SIG-M5 treated with dmso at 0.1 percent for 504 hours (cell line): ENCODE data around the gene SGMS1.
"Not testable (repeated sequence)": the region's sequence is repeated elsewhere in the genome, so short reads cannot be mapped to it uniquely, and the experiment has no call there.

ENCODE experiments used
- DNase-seq: peaks from one replicate; lab custom pipeline; 2025; ENCODE audit not compliant: unreplicated experiment; lab: John Stamatoyannopoulos, UW

SGMS1 gene

DNA sequence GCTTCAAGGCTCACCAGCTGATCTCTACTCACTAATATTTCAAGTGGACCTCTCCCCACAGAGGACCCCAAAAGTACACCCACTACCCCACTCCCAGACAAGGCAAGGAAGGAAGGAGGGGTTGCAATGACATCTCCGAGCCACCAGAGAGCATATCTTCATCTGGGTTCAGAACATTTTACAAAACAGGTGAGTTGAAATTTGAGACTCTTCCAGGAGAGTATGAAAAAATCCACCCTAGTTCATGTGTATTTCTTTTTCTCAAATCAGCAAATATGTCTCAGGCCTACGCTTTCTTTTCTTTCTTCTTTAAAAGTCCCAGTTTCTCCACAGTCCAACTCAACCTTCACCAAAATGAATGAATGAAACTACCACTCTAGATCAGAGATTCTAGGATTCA lies 61.9 kb downstream of the SGMS1 start:
- no peak for DNase-seq

- DNase-seq: no peak
Measured at GRCh38 chr10:50561266-50561665, 62.5 kb downstream of the SGMS1 start.

DNA sequence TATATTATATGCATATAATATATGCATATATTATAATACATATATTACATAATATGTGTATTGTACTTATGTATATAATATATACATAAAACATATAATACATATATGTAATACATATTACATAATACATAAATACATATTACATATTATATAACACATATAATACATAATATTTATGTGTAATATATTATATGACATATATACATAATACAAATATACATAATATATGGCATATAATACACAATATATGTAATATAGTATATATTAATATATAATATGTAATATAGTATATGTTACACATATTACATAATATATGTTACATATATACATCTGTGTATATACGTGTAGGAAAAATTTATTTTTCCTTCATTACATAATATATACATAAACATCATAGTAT lies 63.4 kb downstream of the SGMS1 start:
- no peak for DNase-seq

DNA sequence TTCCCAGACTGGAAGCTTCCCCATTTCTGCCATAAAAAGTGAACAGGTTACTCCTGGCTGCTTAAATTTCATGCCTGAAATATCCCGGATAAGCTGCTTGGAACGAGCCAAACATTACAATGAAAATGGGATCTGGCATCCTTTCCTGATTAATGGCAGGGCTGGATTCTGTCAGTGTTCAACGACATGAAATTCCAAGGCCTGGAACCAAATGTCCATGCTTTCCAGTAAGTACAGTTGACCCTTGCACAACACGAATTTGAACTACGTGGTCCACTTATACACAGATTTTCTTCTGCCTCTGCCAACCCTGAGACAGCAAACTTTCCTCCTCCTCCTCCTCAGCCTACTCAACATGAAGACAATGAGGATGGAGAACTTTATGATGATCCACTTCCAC lies 65.4 kb downstream of the SGMS1 start:
- DNase-seq: no peak

- DNase-seq: no peak
Measured at GRCh38 chr10:50557130-50557682, 66.5 kb downstream of the SGMS1 start.

- DNase-seq: no peak
Measured at GRCh38 chr10:50556237-50557120, 67.3 kb downstream of the SGMS1 start.

DNA sequence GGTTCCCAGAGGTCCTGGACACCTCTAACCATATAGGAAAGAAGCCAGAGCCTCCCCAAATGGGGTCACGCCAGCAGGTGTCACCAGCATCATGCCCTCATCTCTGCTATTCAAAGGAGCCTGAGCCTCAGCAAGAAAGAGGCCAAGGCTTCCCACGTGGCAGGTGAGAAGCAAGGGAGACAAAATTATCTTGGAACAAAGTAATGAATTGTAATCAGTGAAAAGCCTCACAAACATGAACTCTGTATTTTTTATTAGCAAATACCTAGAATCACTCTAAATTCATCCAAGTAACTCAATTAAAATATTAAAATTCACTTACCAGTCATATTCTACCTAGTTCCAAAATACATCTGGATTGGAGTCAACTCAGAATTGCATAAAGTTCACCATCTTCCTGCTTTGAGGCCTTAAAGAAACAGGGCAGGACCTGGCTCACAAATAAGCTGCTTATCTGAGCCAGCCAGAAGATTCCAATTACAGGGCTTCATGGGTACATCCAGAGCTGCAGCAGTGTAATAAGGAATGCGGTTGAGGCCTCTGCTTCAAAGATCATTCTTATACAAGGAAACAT lies 68.7 kb downstream of the SGMS1 start:
- no peak for DNase-seq

- DNase-seq: no peak
Measured at GRCh38 chr10:50554376-50554994, 69.3 kb downstream of the SGMS1 start.

- no peak for DNase-seq
Measured at GRCh38 chr10:50552771-50553535, 70.8 kb downstream of the SGMS1 start.

GRCh38 chr10:50552308-50552707 lies 71.4 kb downstream of the SGMS1 start:
- no peak for DNase-seq

DNA sequence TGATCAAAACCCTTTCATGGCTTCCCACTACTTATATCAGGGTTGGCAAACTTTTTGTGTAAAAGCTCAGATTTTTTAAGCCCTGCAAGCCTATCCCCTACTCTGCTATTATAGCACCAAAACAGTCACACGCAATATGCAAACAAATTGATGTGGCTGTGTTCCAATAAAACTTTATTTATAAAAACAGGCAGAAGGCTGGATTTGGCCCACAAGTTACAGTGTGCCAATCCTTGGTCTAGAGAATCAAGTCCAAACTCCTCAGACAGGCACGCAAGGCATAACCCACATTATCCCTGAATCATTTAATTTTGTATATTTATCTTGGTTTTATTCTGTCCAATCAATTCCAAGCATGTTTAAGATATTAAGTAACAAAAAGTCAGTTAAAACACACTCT lies 71.9 kb downstream of the SGMS1 start:
- DNase-seq: no peak

DNA sequence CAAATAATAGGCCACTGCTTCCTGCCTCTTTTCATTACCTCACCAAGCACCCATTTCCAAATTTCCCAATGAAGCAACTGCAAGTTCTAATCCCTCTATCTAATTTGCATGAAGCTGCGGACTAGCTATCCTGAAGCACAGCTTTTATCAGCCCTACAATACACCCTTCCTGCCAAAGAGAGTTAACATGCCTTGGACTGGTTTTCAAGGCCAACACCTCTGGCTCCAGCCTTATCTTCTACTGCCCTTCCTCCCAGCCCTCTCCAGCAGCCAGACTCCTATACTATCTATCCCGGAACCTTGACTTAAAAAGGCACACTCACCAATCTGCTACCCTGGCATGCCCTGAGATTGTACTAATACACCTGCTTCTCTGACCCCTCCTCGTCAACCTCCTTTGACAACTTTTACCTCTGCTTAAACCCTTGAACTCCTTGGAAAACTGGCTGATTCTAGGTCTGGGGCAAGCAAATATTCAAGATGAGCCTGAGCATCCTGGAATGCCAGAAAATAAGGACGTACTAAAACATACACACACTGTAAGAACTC lies 73.4 kb downstream of the SGMS1 start:
- no peak for DNase-seq

DNA sequence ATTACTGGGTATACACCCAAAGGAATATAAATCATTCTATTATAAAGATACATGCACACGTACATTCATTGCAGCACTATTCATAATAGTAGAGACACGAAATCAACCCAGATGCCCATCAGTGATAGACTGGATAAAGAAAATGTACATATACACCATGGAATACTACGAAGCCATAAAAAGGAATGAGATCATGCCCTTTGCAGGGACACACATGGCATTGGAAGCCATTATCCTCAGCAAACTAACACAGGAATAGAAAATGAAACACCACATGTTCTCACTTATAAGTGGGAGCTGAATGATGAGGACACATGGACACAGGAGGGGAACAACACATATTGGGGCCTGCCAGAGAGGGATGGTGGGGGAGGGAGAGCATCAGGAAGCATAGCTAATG lies 74.6 kb downstream of the SGMS1 start:
- not testable (repeated sequence) for DNase-seq

- DNase-seq: not testable (repeated sequence)
Measured at GRCh38 chr10:50548481-50548880, 75.3 kb downstream of the SGMS1 start.

- not testable (repeated sequence) for DNase-seq
Measured at GRCh38 chr10:50546287-50546686, 77.5 kb downstream of the SGMS1 start.

GRCh38 chr10:50545846-50546245 lies 77.9 kb downstream of the SGMS1 start:
- no peak for DNase-seq

- DNase-seq: no peak
Measured at GRCh38 chr10:50544857-50545429, 78.8 kb downstream of the SGMS1 start.

DNA sequence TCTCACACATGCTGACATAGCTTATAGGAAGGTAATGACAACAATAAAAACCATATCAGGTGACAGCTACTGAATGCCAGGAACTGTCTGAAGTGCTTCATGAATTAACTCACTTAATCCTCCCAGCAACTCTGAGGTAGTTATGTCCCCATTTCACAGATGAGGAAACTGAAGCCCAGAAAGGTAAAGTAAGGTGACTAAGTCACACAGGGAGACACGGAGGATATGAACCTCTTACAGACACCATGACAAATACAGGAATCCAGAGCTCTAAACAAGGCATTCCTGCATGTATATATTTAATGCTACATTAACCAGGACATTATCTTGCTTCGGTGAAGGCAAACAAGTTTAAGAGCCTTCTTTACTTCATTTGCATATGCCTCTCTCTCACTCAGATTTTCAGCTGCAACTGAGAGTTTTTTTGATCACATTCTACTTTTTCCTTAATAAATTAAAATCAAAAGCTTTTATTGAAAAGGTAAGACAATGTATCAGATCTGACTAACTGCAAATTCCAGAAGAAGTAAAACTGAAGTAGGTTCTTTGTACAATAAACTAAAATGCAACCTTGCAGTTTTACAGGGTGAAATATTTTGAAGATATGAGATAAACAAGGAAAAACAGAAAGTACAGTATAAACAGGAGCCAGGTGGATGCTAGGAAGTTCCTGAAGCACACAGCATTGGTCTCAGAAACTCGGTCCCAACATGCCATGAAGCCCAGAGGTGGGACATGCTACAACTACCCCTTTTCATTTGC lies 79.5 kb downstream of the SGMS1 start:
- no peak for DNase-seq

DNA sequence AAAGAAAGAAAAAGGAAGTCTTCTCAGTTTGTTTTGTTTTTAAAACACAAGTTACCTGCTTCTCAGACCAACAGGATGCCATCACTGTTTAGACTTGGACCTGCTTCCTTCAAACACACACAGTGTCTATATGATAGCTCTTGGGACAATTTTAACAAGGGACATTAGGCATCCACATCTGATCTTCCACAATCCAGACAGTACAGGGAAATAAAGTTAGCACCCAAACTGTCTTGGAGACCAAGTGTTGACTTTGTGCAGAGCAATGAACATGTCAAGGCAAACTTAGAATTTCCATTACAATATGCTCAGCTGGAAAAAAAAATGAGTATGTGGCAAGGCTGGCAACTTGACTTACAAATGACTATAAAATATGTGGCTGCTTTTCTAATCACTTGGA lies 80.9 kb downstream of the SGMS1 start:
- DNase-seq: no peak

- no peak for DNase-seq
Measured at GRCh38 chr10:50541921-50542320, 81.8 kb downstream of the SGMS1 start.
